LoVo (cell line): ENCODE measurements around the gene PODXL.

Experiments
- DNase-seq: peaks from one replicate; pipeline ENCODE4 v3.0.0-alpha.2; 2016; ENCODE audit warnings: low spot score

Gene PODXL

GRCh38 chr7:131556053-131556908, at the start of gene PODXL:
TSS of gene PODXL (minus strand) at chr7:131556628. CDS start at chr7:131556359, 269 bp downstream.
- peak; percentile 89 for DNase-seq

GRCh38 chr7:131605280-131605878, 49.0 kb upstream of the PODXL start:
- DNase-seq, result no peak

DNA sequence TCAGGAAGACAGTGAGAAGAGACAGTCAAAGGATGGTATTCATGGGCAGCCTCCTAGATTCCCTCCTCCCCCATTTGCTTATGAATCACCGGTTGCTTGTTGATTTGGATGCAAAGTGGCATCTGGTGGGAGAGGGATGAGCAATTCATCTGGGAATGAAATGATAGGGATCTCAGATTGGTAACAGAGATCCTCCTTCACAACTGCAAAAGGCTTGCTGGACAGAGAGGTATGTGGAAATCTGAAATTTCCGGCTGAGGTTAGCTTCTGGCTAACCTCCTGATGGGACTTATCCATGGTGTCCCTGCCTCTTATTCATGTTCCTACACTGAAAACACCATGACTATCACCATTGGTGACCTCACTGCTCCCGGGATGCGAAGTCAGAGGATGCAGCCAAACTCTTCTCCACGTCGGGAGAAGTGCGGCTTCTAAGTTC, 48.4 kb upstream of the PODXL start:
- no peak for DNase-seq

GRCh38 chr7:131603932-131604331, 47.5 kb upstream of the PODXL start:
- no peak for DNase-seq

GRCh38 chr7:131602994-131603372, 46.6 kb upstream of the PODXL start:
- no peak for DNase-seq

- no peak for DNase-seq
Observed at GRCh38 chr7:131602304-131602993, 46.0 kb upstream of the PODXL start.

GRCh38 chr7:131600085-131600881, 43.9 kb upstream of the PODXL start:
- DNase-seq, result no peak

DNA sequence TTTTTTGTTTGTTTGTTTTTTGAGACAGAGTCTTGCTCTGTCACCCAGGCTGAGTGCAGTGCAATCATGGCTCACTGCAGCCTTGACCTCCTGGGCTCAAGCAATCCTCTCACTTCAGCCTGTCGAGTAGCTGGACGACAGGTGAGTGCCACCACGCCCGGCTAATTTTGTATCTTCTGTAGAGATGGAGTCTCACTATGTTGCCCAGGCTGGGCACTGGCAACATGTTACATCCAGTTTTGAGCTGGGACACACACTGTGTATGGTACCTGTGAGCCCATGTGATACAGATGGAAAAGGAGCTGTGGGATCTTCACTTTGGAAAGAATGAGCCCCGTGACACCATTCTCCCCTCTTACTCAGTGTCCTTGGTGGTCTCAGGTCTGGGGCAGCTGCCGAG, 40.4 kb upstream of the PODXL start:
- no peak for DNase-seq

GRCh38 chr7:131595699-131596098, 39.3 kb upstream of the PODXL start:
- no peak for DNase-seq

- no peak for DNase-seq
Observed at GRCh38 chr7:131591687-131592319, 35.4 kb upstream of the PODXL start.

GRCh38 chr7:131587315-131587923, 31.0 kb upstream of the PODXL start:
- DNase-seq, result no peak

- no peak for DNase-seq
Observed at GRCh38 chr7:131586759-131587158, 30.3 kb upstream of the PODXL start.

- no peak for DNase-seq
Observed at GRCh38 chr7:131586259-131586658, 29.8 kb upstream of the PODXL start.

- no peak for DNase-seq
Observed at GRCh38 chr7:131583430-131583829, 27.0 kb upstream of the PODXL start.

GRCh38 chr7:131581241-131582051, 25.0 kb upstream of the PODXL start:
- no peak for DNase-seq

GRCh38 chr7:131578602-131579001, 22.2 kb upstream of the PODXL start:
- no peak for DNase-seq

- DNase-seq, result no peak
Observed at GRCh38 chr7:131574741-131575140, 18.3 kb upstream of the PODXL start.

DNA sequence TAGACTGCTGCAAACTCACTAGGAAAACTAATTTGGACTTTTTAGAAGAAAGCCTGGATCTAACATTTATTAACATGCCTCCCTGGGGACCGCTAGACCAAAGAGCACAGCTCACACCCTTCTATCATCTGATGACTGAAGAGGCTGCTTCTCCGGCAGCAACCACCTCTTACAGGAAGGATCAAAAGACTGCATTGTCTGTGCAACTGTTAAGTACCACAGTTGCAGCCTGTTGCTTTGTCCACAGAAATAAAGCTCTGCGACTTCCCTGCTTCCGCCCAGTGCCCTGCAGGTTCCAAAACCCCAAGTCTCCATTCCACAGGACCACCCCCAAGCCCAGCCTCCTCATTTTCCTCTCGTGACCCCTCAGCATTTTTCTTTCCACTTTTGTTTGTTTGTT, 14.0 kb upstream of the PODXL start:
- DNase-seq, result no peak

GRCh38 chr7:131568970-131569369, 12.5 kb upstream of the PODXL start:
- DNase-seq, result no peak

- DNase-seq, result no peak
Observed at GRCh38 chr7:131568510-131568909, 12.1 kb upstream of the PODXL start.
